ENCODE data around the gene NUCB2.

- TF ChIP-seq CTCF (conservative IDR thresholded peaks at IDR 0.05; ENCODE audit: low read depth, low read length) (no peak), EZH2 (IDR thresholded peaks at IDR 0.05; ENCODE audit: borderline replicate concordance, low read depth, low read length, poor library complexity, severe bottlenecking) (no peak)
Measured at GRCh38 chr11:17369684-17370243, 93.2 kb downstream of the NUCB2 start.
